Measurements from ENCODE around the gene RPS6KA2. TPM values are rescaled to one million over a fixed set of nuclear protein-coding genes. Genes with fewer than 3 reads are reported as not detected.

Gene RPS6KA2
- total RNA-seq, 1 donor from 2014 or later, result 10.4 TPM

DNA sequence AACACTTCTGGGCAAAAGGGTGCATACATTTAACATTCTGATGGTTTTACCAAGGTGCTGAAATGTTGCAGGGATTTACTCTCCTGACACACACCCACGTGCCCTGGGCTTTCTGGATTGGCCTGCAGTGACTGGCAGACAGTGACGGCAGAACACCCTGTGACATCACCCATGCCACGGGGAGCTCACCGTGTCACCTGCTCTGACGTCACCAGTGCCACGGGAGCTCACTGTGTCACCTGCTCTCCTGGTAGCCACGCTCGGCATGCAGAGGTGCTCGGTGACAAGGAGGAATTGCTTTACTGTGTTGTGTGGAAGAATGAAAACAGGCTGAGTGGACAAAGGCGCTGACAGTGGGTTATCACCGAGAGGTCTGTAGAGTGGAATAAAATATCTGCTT lies 139.9 kb downstream of the RPS6KA2 start:
- no peaks in the 10 kb centered on the region for H3K9me3 ChIP-seq (ENCODE audit: control insufficient read depth in 3 of 3, low read length in 3 of 3)
- H3K9ac ChIP-seq (ENCODE audit: low read depth in 1 of 3, low read length in 3 of 3), result no peak overlapping the region
- peaks cover 41 to 67% (median 51%) of the 10 kb centered on the region in 3 donors for H3K36me3 ChIP-seq (ENCODE audit: control insufficient read depth in 3 of 3, insufficient read depth in 3 of 3, low read length in 3 of 3)
- H3K27me3 ChIP-seq (ENCODE audit: control insufficient read depth in 3 of 3, insufficient read depth in 3 of 3, low read length in 3 of 3), result no peaks in the 10 kb centered on the region
- no peak overlapping the region for H3K27ac ChIP-seq (ENCODE audit: low read depth, low read length)
- H3K4me1 ChIP-seq (ENCODE audit: control insufficient read depth in 3 of 3, insufficient read depth in 3 of 3, low read length in 3 of 3), result peaks cover 2 to 8% (median 4%) of the 10 kb centered on the region in 3 donors
- H3K4me3 ChIP-seq (ENCODE audit: low read length in 3 of 3), result no peak overlapping the region

DNA sequence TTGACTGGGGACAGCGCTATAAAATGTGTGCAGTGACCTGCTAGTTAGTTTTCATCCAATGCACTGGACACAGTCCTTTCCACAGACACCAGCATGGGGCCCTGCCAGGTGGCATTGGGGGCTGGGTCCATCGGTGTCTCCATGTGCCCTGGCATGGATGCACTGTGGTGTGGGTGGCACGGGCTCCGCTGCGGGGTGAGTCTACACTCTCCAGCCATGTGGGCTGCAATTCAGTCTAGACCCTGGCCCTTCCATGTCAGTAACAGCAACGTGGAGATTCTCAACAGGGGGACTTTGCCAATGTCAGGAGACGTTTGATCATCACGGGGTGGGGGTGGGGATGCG lies 140.5 kb downstream of the RPS6KA2 start:
- Histone ChIP-seq H3K9me3 (ENCODE audit: control insufficient read depth in 3 of 3, low read length in 3 of 3) (no peaks in the 10 kb centered on the region), H3K9ac (ENCODE audit: low read depth in 1 of 3, low read length in 3 of 3) (no peak overlapping the region), H3K27me3 (ENCODE audit: control insufficient read depth in 3 of 3, insufficient read depth in 3 of 3, low read length in 3 of 3) (no peaks in the 10 kb centered on the region), H3K36me3 (ENCODE audit: control insufficient read depth in 3 of 3, insufficient read depth in 3 of 3, low read length in 3 of 3) (peaks cover 47 to 69% (median 52%) of the 10 kb centered on the region in 3 donors), H3K27ac (ENCODE audit: low read depth, low read length) (no peak overlapping the region), H3K4me1 (ENCODE audit: control insufficient read depth in 3 of 3, insufficient read depth in 3 of 3, low read length in 3 of 3) (peaks cover 2 to 8% (median 4%) of the 10 kb centered on the region in 3 donors), H3K4me3 (ENCODE audit: low read length in 3 of 3) (no peak overlapping the region)

DNA sequence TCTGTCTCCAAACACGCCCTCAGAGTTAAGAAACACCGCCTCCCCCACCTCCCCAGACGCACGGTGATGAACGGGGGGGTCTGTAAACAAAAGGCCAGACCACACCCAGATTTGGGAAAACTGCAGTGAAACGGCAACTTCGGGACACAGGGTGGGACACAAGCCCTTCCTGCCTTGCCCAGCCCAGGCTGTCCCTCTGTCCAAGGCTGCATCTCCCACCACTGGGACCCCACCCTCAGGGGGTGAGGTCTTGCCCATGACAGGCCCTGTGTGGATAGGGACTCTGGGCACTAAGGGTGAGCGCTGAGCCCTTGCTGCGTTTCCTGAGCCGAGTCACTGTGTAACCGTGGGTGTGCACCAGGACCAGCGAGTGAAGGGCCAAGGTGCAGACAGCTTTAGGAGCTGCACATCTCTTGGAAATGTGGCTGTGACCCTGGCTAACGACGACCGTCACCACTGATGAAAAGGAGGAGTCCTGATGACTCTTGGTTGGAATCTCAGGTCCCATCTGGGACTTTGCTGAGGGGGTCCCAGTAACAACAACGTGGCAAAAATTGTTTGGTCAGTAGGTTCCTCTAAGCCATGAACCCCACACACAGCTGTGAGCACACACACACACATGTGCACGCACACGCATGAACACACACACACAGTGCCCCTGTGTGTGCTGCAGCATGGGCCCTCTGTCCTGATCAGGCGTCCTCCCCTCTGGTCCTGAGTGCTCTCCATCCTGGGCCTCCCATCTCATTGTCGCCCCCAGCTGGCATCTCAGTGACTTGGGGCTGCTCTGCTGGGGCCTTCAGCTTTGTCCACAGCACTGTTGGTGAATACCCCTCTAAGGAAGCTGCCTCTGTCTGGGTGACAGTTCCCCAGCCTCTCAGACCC lies 141.2 kb downstream of the RPS6KA2 start:
- H3K9ac ChIP-seq (ENCODE audit: low read depth in 1 of 3, low read length in 3 of 3), result no peak overlapping the region
- H3K27ac ChIP-seq (ENCODE audit: low read depth, low read length), result no peak overlapping the region
- no peaks in the 10 kb centered on the region for H3K27me3 ChIP-seq (ENCODE audit: control insufficient read depth in 3 of 3, insufficient read depth in 3 of 3, low read length in 3 of 3)
- H3K36me3 ChIP-seq (ENCODE audit: control insufficient read depth in 3 of 3, insufficient read depth in 3 of 3, low read length in 3 of 3), result peaks cover 50 to 64% (median 52%) of the 10 kb centered on the region in 3 donors
- peaks cover under 1 to 3% (median 2%) of the 10 kb centered on the region in 3 donors for H3K4me1 ChIP-seq (ENCODE audit: control insufficient read depth in 3 of 3, insufficient read depth in 3 of 3, low read length in 3 of 3)
- no peak overlapping the region for H3K4me3 ChIP-seq (ENCODE audit: low read length in 3 of 3)
- no peaks in the 10 kb centered on the region for H3K9me3 ChIP-seq (ENCODE audit: control insufficient read depth in 3 of 3, low read length in 3 of 3)

DNA sequence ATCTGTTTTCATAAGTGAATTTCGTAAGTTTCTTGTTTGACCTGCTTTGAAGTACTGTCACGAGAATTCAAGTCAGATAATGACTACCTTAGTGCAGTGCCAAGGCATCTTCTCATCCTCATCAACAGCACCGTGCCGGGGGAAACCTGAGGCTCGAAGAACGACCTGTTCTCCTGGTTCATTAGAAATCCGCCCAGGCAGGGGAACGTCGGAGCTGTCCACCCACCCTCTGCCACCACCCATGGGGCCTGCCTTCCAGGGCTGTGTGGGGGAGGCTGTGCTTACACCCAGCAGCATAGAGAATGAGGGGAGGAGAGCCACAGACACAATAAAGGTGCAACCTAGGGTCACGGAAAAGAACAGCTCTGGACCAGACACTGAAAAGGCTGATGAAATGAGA lies 142.2 kb downstream of the RPS6KA2 start:
- no peaks in the 10 kb centered on the region for H3K27me3 ChIP-seq (ENCODE audit: control insufficient read depth in 3 of 3, insufficient read depth in 3 of 3, low read length in 3 of 3)
- H3K9me3 ChIP-seq (ENCODE audit: control insufficient read depth in 3 of 3, low read length in 3 of 3), result no peaks in the 10 kb centered on the region
- H3K4me3 ChIP-seq (ENCODE audit: low read length in 3 of 3), result no peak overlapping the region
- H3K9ac ChIP-seq (ENCODE audit: low read depth in 1 of 3, low read length in 3 of 3), result no peak overlapping the region
- H3K27ac ChIP-seq (ENCODE audit: low read depth, low read length), result no peak overlapping the region
- peaks cover 0 to 3% (median 2%) of the 10 kb centered on the region in 3 donors for H3K4me1 ChIP-seq (ENCODE audit: control insufficient read depth in 3 of 3, insufficient read depth in 3 of 3, low read length in 3 of 3)
- H3K36me3 ChIP-seq (ENCODE audit: control insufficient read depth in 3 of 3, insufficient read depth in 3 of 3, low read length in 3 of 3), result peaks cover 40 to 54% (median 50%) of the 10 kb centered on the region in 3 donors

DNA sequence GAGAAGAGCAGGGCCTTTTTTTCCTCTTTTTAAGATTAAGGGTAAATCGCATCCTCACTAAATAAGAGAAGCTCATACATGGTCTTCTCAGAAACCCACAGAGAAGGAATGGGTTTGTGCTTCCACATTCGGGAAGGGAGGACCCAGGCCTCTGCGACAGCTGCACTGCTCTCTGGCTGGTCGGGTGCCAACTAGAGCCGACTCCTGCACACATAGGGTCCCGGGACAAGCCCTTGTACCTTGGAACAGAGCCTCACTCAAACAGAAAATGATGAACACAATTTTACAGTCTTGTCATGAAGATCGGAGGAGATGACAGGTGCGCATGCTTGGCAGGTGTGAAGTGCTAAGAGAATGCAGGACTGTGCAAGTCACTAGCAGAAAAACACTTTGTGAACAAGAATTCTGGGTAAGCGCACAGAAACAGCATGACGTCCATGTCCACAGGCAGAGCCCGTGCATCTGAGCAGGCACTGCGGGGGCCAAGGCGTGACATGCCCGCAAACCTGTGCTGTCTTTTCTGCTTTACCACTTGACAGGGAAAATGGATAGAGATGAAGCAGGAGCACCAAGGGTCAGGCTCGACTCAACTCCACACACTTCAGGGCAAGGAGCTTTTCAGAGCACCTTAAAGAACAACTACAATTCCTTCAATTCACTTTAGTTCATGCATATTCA lies 143.3 kb downstream of the RPS6KA2 start:
- Histone ChIP-seq H3K36me3 (ENCODE audit: control insufficient read depth in 3 of 3, insufficient read depth in 3 of 3, low read length in 3 of 3) (peaks cover 45 to 55% (median 46%) of the 10 kb centered on the region in 3 donors), H3K9me3 (ENCODE audit: control insufficient read depth in 3 of 3, low read length in 3 of 3) (no peaks in the 10 kb centered on the region), H3K27me3 (ENCODE audit: control insufficient read depth in 3 of 3, insufficient read depth in 3 of 3, low read length in 3 of 3) (no peaks in the 10 kb centered on the region), H3K4me3 (ENCODE audit: low read length in 3 of 3) (no peak overlapping the region), H3K9ac (ENCODE audit: low read depth in 1 of 3, low read length in 3 of 3) (no peak overlapping the region), H3K4me1 (ENCODE audit: control insufficient read depth in 3 of 3, insufficient read depth in 3 of 3, low read length in 3 of 3) (peaks cover 0 to 2% (median 2%) of the 10 kb centered on the region in 3 donors), H3K27ac (ENCODE audit: low read depth, low read length) (no peak overlapping the region)

DNA sequence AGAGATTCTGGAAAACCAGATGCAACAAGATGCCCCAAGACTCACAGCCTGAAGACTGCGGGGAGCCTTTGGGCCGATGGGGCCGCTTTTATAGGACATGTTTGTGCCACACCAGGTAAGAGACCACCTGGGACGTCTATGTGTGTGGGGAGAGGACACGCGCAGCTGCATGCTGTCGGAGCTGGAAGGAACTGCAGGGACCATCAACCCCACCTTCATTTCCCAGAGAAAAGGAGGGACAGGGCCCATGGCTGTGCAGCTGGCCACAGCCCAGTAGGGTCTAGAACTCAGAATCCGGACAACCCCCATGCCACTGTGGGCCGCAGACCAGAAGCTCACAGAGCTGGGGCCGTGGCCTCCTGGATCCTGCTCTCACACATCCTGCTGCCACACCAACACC lies 144.0 kb downstream of the RPS6KA2 start:
- no peak overlapping the region for H3K27ac ChIP-seq (ENCODE audit: low read depth, low read length)
- no peak overlapping the region for H3K9ac ChIP-seq (ENCODE audit: low read depth in 1 of 3, low read length in 3 of 3)
- H3K4me3 ChIP-seq (ENCODE audit: low read length in 3 of 3), result no peak overlapping the region
- H3K9me3 ChIP-seq (ENCODE audit: control insufficient read depth in 3 of 3, low read length in 3 of 3), result no peaks in the 10 kb centered on the region
- no peaks in the 10 kb centered on the region for H3K4me1 ChIP-seq (ENCODE audit: control insufficient read depth in 3 of 3, insufficient read depth in 3 of 3, low read length in 3 of 3)
- H3K36me3 ChIP-seq (ENCODE audit: control insufficient read depth in 3 of 3, insufficient read depth in 3 of 3, low read length in 3 of 3), result peaks cover 45 to 58% (median 51%) of the 10 kb centered on the region in 3 donors
- H3K27me3 ChIP-seq (ENCODE audit: control insufficient read depth in 3 of 3, insufficient read depth in 3 of 3, low read length in 3 of 3), result no peaks in the 10 kb centered on the region

DNA sequence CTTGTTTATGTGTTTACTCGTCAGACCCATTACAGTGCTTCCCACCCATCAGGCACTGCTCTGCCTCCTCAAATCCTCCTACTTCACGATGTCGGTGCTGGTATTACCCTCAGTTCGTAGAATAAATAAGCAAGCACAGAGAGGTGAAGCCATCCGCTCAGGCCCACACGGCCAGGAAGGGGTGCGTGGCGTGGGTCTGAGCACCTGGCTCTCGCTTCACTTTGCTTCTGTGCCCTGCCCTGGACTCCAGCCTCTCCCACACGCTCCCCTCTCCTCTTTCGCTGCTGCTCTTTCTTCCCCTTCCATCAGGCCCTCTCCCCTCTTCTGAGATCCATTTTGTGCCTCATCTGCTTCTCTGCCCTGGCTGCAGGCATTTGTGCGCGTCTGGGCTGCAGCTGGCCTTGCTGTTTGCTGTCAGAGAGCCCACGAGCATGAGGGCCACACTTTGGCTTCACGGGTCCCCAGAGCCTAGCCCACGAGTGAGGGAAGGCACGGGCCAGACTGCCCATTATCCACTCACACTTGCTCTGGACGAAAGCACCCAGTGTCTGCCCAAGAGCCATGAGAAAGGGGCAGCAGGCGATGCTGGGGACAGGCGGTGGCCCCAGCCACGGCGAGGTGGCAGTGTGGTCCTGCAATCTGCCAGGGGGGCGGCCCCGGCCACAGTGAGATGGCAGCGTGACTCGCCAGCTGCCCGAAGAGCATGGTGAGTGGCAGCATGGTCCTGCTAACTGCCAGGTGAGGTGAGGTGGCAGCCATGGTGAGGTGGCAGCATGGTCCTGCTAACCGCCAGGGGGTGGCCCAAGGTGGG lies 148.1 kb downstream of the RPS6KA2 start:
- Histone ChIP-seq H3K27me3 (ENCODE audit: control insufficient read depth in 3 of 3, insufficient read depth in 3 of 3, low read length in 3 of 3) (no peaks in the 10 kb centered on the region), H3K4me1 (ENCODE audit: control insufficient read depth in 3 of 3, insufficient read depth in 3 of 3, low read length in 3 of 3) (no peaks in the 10 kb centered on the region), H3K36me3 (ENCODE audit: control insufficient read depth in 3 of 3, insufficient read depth in 3 of 3, low read length in 3 of 3) (peaks cover 21 to 31% (median 30%) of the 10 kb centered on the region in 3 donors), H3K27ac (ENCODE audit: low read depth, low read length) (no peak overlapping the region), H3K9me3 (ENCODE audit: control insufficient read depth in 3 of 3, low read length in 3 of 3) (no peaks in the 10 kb centered on the region), H3K4me3 (ENCODE audit: low read length in 3 of 3) (no peak overlapping the region), H3K9ac (ENCODE audit: low read depth in 1 of 3, low read length in 3 of 3) (no peak overlapping the region)

DNA sequence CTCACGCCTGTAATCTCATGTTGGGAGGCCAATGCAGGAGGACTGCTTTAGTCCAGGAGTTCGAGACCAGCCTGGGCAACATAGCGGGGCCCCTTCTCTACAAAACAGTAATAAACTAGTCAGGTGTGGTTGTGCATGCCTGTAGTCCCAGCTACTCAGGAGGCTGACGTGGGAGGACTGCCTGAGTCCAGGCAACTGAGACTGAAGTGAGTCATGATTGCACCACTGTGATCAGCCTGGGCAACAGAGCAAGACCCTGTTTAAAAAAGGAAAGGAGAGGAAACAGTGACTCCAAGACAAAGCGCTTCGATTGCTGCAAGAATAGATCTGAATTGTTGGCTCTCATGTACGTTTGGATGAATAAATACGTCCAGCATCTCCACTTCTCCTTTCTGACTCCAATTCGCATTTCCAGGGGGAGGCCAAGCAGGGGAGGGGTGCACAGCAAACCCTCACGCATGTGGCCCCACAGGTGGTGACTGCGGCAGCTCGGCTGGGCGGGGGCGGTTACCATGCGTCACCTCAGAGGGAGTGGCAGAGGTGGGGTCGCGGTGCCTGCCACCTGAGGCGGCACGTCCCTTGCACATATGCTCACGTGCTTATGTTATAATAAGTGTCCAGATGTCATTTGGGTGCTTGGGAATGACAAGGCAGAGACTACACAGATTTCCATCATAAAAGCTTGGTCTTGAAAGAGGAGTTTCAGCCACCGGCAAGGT lies 149.2 kb downstream of the RPS6KA2 start:
- peaks cover 13 to 27% (median 25%) of the 10 kb centered on the region in 3 donors for H3K36me3 ChIP-seq (ENCODE audit: control insufficient read depth in 3 of 3, insufficient read depth in 3 of 3, low read length in 3 of 3)
- H3K4me3 ChIP-seq (ENCODE audit: low read length in 3 of 3), result no peak overlapping the region
- H3K4me1 ChIP-seq (ENCODE audit: control insufficient read depth in 3 of 3, insufficient read depth in 3 of 3, low read length in 3 of 3), result no peaks in the 10 kb centered on the region
- H3K9me3 ChIP-seq (ENCODE audit: control insufficient read depth in 3 of 3, low read length in 3 of 3), result no peaks in the 10 kb centered on the region
- no peak overlapping the region for H3K9ac ChIP-seq (ENCODE audit: low read depth in 1 of 3, low read length in 3 of 3)
- H3K27ac ChIP-seq (ENCODE audit: low read depth, low read length), result no peak overlapping the region
- no peaks in the 10 kb centered on the region for H3K27me3 ChIP-seq (ENCODE audit: control insufficient read depth in 3 of 3, insufficient read depth in 3 of 3, low read length in 3 of 3)

DNA sequence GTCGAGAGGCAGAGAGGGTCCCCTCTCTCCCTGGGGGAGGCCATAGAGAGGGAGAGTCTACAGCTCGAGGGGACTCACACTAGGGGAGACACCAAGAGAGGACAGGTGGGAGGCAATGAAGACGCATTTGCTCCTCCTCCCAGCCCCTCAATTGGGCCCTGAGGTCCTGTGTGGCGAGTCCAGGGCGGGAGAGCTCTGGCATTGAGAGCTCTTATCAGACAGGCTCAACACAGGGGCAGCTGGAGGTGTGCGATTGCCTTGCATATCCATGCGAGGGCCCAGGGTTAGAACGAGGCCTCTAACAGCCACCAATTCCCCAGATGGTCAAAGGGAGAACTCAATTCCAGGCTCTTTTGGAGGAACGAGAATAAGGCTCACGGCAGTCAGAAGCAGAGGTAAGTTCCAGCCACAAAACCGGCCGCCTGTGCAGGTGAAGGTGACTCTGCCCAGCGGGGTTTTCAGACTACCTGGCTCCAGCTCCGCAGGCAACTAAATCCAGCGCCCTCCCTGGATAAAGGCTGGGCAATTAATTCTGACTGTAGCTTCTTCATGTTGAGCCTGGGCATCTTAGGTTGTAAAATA lies 150.3 kb downstream of the RPS6KA2 start:
- Histone ChIP-seq H3K9ac (ENCODE audit: low read depth in 1 of 3, low read length in 3 of 3) (no peak overlapping the region), H3K9me3 (ENCODE audit: control insufficient read depth in 3 of 3, low read length in 3 of 3) (no peaks in the 10 kb centered on the region), H3K27ac (ENCODE audit: low read depth, low read length) (no peak overlapping the region), H3K27me3 (ENCODE audit: control insufficient read depth in 3 of 3, insufficient read depth in 3 of 3, low read length in 3 of 3) (no peaks in the 10 kb centered on the region), H3K36me3 (ENCODE audit: control insufficient read depth in 3 of 3, insufficient read depth in 3 of 3, low read length in 3 of 3) (peaks cover 4 to 28% (median 24%) of the 10 kb centered on the region in 3 donors), H3K4me1 (ENCODE audit: control insufficient read depth in 3 of 3, insufficient read depth in 3 of 3, low read length in 3 of 3) (no peaks in the 10 kb centered on the region), H3K4me3 (ENCODE audit: low read length in 3 of 3) (no peak overlapping the region)

All from skeletal muscle tissue (tissue), 4 donors.